ENCODE results near the gene SUGCT. TPM values are rescaled to one million over a fixed set of nuclear protein-coding genes. Genes with fewer than 3 reads are reported as not detected.

Gene SUGCT
- total RNA-seq, 1 experiment from 2014 or later = 1.6 TPM

GRCh38 chr7:40753455-40753854 is 618.6 kb downstream of the SUGCT start:
- no TSS peak for BruUV-seq (replicated peaks)
- no peak for DNase-seq
- Mint-ChIP-seq H3K4me3 (ENCODE audit: low read depth, unreplicated experiment) (no peak overlapping the region), H3K27ac (ENCODE audit: unreplicated experiment) (no peak overlapping the region), H3K9me3 (ENCODE audit: low read depth, unreplicated experiment) (no peaks in the 10 kb centered on the region), H3K27me3 (ENCODE audit: unreplicated experiment) (no peaks in the 10 kb centered on the region), H3K4me1 (ENCODE audit: low read depth, unreplicated experiment) (no peaks in the 10 kb centered on the region), H3K36me3 (ENCODE audit: insufficient read depth, unreplicated experiment) (no peaks in the 10 kb centered on the region)
- CTCF ChIA-PET = no interaction called here
- TF ChIP-seq CTCF (IDR thresholded peaks at IDR 0.05; ENCODE audit: unreplicated experiment) = no peak
- intact Hi-C loops (cut with micrococcal nuclease; ENCODE audit: unreplicated experiment) = no loop called here

GRCh38 chr7:40755438-40755837 is 620.6 kb downstream of the SUGCT start:
- intact Hi-C loops (cut with micrococcal nuclease; ENCODE audit: unreplicated experiment) = no loop called here
- H3K27ac Mint-ChIP-seq (ENCODE audit: unreplicated experiment) = no peak overlapping the region
- no peak for TF ChIP-seq CTCF (IDR thresholded peaks at IDR 0.05; ENCODE audit: unreplicated experiment)
- H3K4me3 Mint-ChIP-seq (ENCODE audit: low read depth, unreplicated experiment) = no peak overlapping the region
- H3K4me1 Mint-ChIP-seq (ENCODE audit: low read depth, unreplicated experiment) = no peaks in the 10 kb centered on the region
- DNase-seq = no peak
- H3K9me3 Mint-ChIP-seq (ENCODE audit: low read depth, unreplicated experiment) = no peaks in the 10 kb centered on the region
- CTCF ChIA-PET = no interaction called here
- BruUV-seq (replicated peaks) = no TSS peak
- no peaks in the 10 kb centered on the region for H3K27me3 Mint-ChIP-seq (ENCODE audit: unreplicated experiment)
- no peaks in the 10 kb centered on the region for H3K36me3 Mint-ChIP-seq (ENCODE audit: insufficient read depth, unreplicated experiment)

GRCh38 chr7:40757109-40757508 is 622.3 kb downstream of the SUGCT start:
- CTCF ChIA-PET = no interaction called here

GRCh38 chr7:40758590-40758989 is 623.8 kb downstream of the SUGCT start:
- BruUV-seq (replicated peaks) = no TSS peak
- CTCF ChIA-PET = no interaction called here

More at GRCh38 chr7:40757109-40757508, 622.3 kb downstream of the SUGCT start:
- H3K4me3 Mint-ChIP-seq (ENCODE audit: low read depth, unreplicated experiment) = no peak overlapping the region
- H3K4me1 Mint-ChIP-seq (ENCODE audit: low read depth, unreplicated experiment) = peaks cover 4% of the 10 kb centered on the region
- no TSS peak for BruUV-seq (replicated peaks)
- H3K27ac Mint-ChIP-seq (ENCODE audit: unreplicated experiment) = no peak overlapping the region
- no peaks in the 10 kb centered on the region for H3K9me3 Mint-ChIP-seq (ENCODE audit: low read depth, unreplicated experiment)
- H3K27me3 Mint-ChIP-seq (ENCODE audit: unreplicated experiment) = no peaks in the 10 kb centered on the region
- intact Hi-C loops (cut with micrococcal nuclease; ENCODE audit: unreplicated experiment) = no loop called here
- TF ChIP-seq CTCF (IDR thresholded peaks at IDR 0.05; ENCODE audit: unreplicated experiment) = no peak
- no peaks in the 10 kb centered on the region for H3K36me3 Mint-ChIP-seq (ENCODE audit: insufficient read depth, unreplicated experiment)
- no peak for DNase-seq

More at GRCh38 chr7:40758590-40758989, 623.8 kb downstream of the SUGCT start:
- peaks cover 8% of the 10 kb centered on the region for H3K4me1 Mint-ChIP-seq (ENCODE audit: low read depth, unreplicated experiment)
- no peak for DNase-seq
- H3K9me3 Mint-ChIP-seq (ENCODE audit: low read depth, unreplicated experiment) = no peaks in the 10 kb centered on the region
- no peak for TF ChIP-seq CTCF (IDR thresholded peaks at IDR 0.05; ENCODE audit: unreplicated experiment)
- H3K27me3 Mint-ChIP-seq (ENCODE audit: unreplicated experiment) = no peaks in the 10 kb centered on the region
- intact Hi-C loops (cut with micrococcal nuclease; ENCODE audit: unreplicated experiment) = no loop called here
- no peaks in the 10 kb centered on the region for H3K36me3 Mint-ChIP-seq (ENCODE audit: insufficient read depth, unreplicated experiment)
- no peak overlapping the region for H3K4me3 Mint-ChIP-seq (ENCODE audit: low read depth, unreplicated experiment)
- H3K27ac Mint-ChIP-seq (ENCODE audit: unreplicated experiment) = no peak overlapping the region

Data from Calu3 (cell line).